ENCODE measurements around the gene METTL9. TPM values are rescaled to one million over a fixed set of nuclear protein-coding genes. Genes with fewer than 3 reads are reported as not detected.
A peak's percentile ranks its signal among the peaks of the same experiment; 100 is the strongest.

METTL9 gene
- total RNA-seq, 2 experiments from 2014 or later = 120 to 121 TPM

DNA sequence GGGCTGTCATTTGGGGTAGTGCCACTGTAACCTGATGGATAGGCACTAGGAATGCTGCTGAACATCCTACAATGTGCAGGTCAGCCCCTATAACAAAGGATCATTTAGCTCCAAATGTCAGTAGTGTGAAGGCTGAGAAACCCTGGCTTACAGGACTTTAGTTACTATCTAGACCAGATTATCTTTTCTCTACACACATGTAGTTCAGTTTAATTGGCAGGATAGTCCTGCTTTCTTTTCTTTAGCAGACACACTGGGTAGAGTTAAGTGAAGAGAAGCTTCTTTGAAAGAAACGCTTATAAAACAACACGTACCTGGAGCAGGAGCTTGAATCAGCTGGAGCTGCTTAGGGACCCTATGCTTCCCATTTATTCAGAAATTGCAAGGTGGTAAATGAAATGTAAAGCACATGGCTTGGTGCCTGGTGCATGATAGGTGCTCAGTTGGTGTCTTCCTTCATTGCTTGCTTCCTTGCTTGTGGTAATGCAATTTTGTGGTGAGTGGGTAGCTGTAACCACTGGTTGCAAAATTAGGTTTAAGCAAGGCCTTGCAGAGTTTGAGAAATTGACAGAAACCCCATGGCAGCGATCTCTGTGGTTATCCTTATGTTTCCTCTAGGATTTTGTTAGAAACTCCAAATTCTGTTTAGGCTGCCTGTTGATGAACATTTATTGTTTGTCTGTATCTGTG, 9.4 kb downstream of the METTL9 start:
- no peak for TF ChIP-seq EZH2phosphoT487 (IDR thresholded peaks at IDR 0.05; ENCODE audit: borderline replicate concordance, low read depth, low read length)
- TF ChIP-seq, protein P1, sequence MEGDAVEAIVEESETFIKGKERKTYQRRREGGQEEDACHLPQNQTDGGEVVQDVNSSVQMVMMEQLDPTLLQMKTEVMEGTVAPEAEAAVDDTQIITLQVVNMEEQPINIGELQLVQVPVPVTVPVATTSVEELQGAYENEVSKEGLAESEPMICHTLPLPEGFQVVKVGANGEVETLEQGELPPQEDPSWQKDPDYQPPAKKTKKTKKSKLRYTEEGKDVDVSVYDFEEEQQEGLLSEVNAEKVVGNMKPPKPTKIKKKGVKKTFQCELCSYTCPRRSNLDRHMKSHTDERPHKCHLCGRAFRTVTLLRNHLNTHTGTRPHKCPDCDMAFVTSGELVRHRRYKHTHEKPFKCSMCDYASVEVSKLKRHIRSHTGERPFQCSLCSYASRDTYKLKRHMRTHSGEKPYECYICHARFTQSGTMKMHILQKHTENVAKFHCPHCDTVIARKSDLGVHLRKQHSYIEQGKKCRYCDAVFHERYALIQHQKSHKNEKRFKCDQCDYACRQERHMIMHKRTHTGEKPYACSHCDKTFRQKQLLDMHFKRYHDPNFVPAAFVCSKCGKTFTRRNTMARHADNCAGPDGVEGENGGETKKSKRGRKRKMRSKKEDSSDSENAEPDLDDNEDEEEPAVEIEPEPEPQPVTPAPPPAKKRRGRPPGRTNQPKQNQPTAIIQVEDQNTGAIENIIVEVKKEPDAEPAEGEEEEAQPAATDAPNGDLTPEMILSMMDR (conservative IDR thresholded peaks at IDR 0.05; ENCODE audit: low read length) = no peak
- no peak for DNase-seq (ENCODE audit: low spot score)
- Histone ChIP-seq H3K27ac (ENCODE audit: low read depth, low read length, poor library complexity, severe bottlenecking) (no peak overlapping the region), H3K79me2 (ENCODE audit: insufficient read depth, low read depth, low read length) (peaks cover 96% of the 10 kb centered on the region), H2AFZ (ENCODE audit: low read length) (no peak overlapping the region), H3K4me3 (ENCODE audit: low read depth, low read length, poor library complexity, severe bottlenecking) (no peak overlapping the region), H3K4me1 (ENCODE audit: insufficient read depth, low read length, poor library complexity, severe bottlenecking) (peaks cover 52% of the 10 kb centered on the region), H4K20me1 (ENCODE audit: insufficient read depth, low read length) (peaks cover 31% of the 10 kb centered on the region; the same call in 1 of the 2 replicates), H3K9me3 (ENCODE audit: low read length) (no peaks in the 10 kb centered on the region), H3K9me2 (ENCODE audit: insufficient read depth, low read length) (no peaks in the 10 kb centered on the region), H3K36me3 (ENCODE audit: insufficient read depth, low read length) (peaks cover 27% of the 10 kb centered on the region), H3K4me2 (ENCODE audit: low read length) (peak overlapping the region; percentile 10; the same call in 1 of the 2 replicates)
- CTCF ChIA-PET (ENCODE audit: unreplicated experiment) = no interaction called here
- BruUV-seq (replicated peaks) = no TSS peak
- POLR2A ChIA-PET = interaction anchor here (1.2 to 1.3 kb wide), 3 partner anchors 10 to 19 kb away, joined by 3 to 4 read pairs (median 3); no protein-coding TSS in a partner anchor
- intact Hi-C loops (cut with micrococcal nuclease; ENCODE audit: unreplicated experiment) = no loop called here

DNA sequence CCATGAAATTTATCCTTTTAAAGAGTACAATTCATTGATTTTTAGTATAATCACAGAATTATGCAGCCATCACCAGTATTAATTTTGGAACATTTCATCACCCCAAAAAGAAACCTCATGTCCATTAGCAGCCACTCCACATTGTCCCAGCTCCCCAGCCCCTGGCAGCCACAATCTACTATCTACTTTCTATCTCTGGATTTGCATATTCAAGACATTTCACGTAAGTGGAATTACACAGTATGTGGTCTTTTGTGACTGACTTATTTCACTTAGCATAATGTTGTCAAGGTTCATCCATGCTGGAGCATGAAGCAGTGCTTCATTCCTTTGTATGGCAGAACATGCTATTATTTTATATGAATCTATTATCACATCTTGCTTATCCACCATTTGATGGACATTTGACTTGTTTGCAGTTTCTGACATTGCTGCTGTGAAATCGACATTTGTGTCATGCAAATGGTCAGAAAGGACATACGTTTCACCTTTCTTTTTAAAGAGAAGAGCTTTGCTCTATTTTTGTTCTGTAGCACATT, 10.7 kb downstream of the METTL9 start:
- Histone ChIP-seq H3K4me1 (ENCODE audit: insufficient read depth, low read length, poor library complexity, severe bottlenecking) (peaks cover 41% of the 10 kb centered on the region), H3K27ac (ENCODE audit: low read depth, low read length, poor library complexity, severe bottlenecking) (no peak overlapping the region), H3K36me3 (ENCODE audit: insufficient read depth, low read length) (peaks cover 29% of the 10 kb centered on the region), H3K9me2 (ENCODE audit: insufficient read depth, low read length) (no peaks in the 10 kb centered on the region), H2AFZ (ENCODE audit: low read length) (no peak overlapping the region), H4K20me1 (ENCODE audit: insufficient read depth, low read length) (peaks cover 31% of the 10 kb centered on the region; the same call in 1 of the 2 replicates), H3K4me3 (ENCODE audit: low read depth, low read length, poor library complexity, severe bottlenecking) (no peak overlapping the region), H3K79me2 (ENCODE audit: insufficient read depth, low read depth, low read length) (peaks cover 90% of the 10 kb centered on the region), H3K4me2 (ENCODE audit: low read length) (peak overlapping the region; percentile 10), H3K9me3 (ENCODE audit: low read length) (no peaks in the 10 kb centered on the region)
- ChIA-PET CTCF (ENCODE audit: unreplicated experiment) (no interaction called here), POLR2A (no interaction called here)
- DNase-seq (ENCODE audit: low spot score) = no peak
- no TSS peak for BruUV-seq (replicated peaks)
- intact Hi-C loops (cut with micrococcal nuclease; ENCODE audit: unreplicated experiment) = no loop called here
- no peak for TF ChIP-seq EZH2phosphoT487 (IDR thresholded peaks at IDR 0.05; ENCODE audit: borderline replicate concordance, low read depth, low read length)
- TF ChIP-seq, protein P1 (conservative IDR thresholded peaks at IDR 0.05; ENCODE audit: low read length) = no peak

DNA sequence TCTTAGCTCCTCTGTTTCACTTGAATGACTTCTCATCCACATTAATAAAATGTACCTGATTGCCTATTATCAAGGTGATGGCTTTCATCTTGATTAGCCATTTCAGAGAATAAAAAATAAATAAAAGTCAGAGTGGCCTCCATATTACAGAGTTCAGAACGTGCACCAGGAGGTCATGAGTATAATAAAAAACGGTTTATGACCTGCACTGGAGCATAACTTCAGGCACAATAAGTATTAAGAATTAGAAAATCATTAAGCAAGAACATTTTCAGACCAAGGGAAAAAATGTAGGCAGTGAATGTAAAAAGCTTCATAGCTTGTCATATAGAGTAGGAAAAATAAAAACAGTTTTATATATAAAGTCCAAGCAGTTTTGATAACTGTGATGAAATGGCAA, 11.4 kb downstream of the METTL9 start:
- Histone ChIP-seq H3K9me2 (ENCODE audit: insufficient read depth, low read length) (no peaks in the 10 kb centered on the region), H3K4me3 (ENCODE audit: low read depth, low read length, poor library complexity, severe bottlenecking) (no peak overlapping the region), H4K20me1 (ENCODE audit: insufficient read depth, low read length) (peaks cover 31% of the 10 kb centered on the region; the same call in 1 of the 2 replicates), H3K4me2 (ENCODE audit: low read length) (peak overlapping the region; percentile 10; the same call in 1 of the 2 replicates), H3K27ac (ENCODE audit: low read depth, low read length, poor library complexity, severe bottlenecking) (no peak overlapping the region), H3K36me3 (ENCODE audit: insufficient read depth, low read length) (peaks cover 33% of the 10 kb centered on the region), H2AFZ (ENCODE audit: low read length) (no peak overlapping the region), H3K79me2 (ENCODE audit: insufficient read depth, low read depth, low read length) (peaks cover 83% of the 10 kb centered on the region), H3K9me3 (ENCODE audit: low read length) (no peaks in the 10 kb centered on the region), H3K4me1 (ENCODE audit: insufficient read depth, low read length, poor library complexity, severe bottlenecking) (peaks cover 44% of the 10 kb centered on the region)
- POLR2A ChIA-PET = interaction anchor here (0.8 to 1.5 kb wide), 3 partner anchors 13 to 16 kb away, joined by 3 to 4 read pairs (median 3); no protein-coding TSS in a partner anchor
- intact Hi-C loops (cut with micrococcal nuclease; ENCODE audit: unreplicated experiment) = no loop called here
- TF ChIP-seq EZH2phosphoT487 (IDR thresholded peaks at IDR 0.05; ENCODE audit: borderline replicate concordance, low read depth, low read length) = no peak
- TF ChIP-seq, protein P1 (conservative IDR thresholded peaks at IDR 0.05; ENCODE audit: low read length) = no peak
- no peak for DNase-seq (ENCODE audit: low spot score)
- BruUV-seq (replicated peaks) = no TSS peak
- CTCF ChIA-PET (ENCODE audit: unreplicated experiment) = no interaction called here
